ENCODE measurements around the gene PAPSS2. TPM values are rescaled to one million over a fixed set of nuclear protein-coding genes. Genes with fewer than 3 reads are reported as not detected.

The PAPSS2 gene
- total and polyA plus RNA-seq, 2 donors (not counting 1 experiment from before 2014, with no cell fraction given): 102 to 286 TPM

DNA sequence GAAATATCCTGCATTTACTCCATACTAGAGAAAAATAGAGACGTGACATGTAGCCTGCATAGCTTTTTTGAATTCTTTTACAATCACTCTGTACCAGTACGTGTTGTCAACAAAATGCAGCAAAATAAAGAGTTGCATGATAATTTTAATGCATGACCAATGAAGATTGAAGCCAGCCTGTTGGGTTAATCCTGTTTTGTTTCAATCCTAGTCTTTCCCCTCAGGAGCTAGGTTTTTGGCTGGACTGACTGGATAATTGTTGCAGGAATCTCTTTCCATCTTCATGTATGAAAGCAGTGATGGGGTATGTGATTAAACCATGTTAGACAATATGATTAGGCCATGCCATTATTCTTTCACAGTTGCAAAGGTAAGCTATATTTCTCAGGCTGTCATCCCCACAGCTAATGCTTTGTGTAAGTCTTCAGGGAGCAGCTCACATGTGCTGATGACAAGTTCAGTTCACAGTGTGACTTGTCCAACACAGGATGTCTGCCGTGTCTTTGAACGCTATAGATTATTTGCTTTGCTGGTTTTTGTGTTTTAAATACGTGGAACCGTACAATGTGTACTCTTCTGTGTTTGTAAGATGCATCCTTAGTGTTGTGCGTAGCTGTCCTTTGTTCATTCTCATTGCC is 24.4 kb downstream of the PAPSS2 start:
- Histone ChIP-seq H4K20me1 (ENCODE audit: control insufficient read depth, extremely low read depth, insufficient read depth, low read length) (no peaks in the 10 kb centered on the region), H3K9me3 (ENCODE audit: control insufficient read depth, insufficient read depth, low read depth, low read length) (no peaks in the 10 kb centered on the region), H3K4me3 (replicated peaks in 1 of 4; ENCODE audit: control extremely low read depth in 1 of 4, insufficient read depth in 1 of 4, low read depth in 3 of 4, low read length in 4 of 4) (no peak overlapping the region), H2AFZ (ENCODE audit: low read length) (no peak overlapping the region), H3K79me2 (ENCODE audit: control insufficient read depth, insufficient read depth, low read length) (peaks cover 40% of the 10 kb centered on the region), H3K27me3 (ENCODE audit: control insufficient read depth, insufficient read depth, low read length) (no peaks in the 10 kb centered on the region), H3K4me2 (ENCODE audit: extremely low read depth, insufficient read depth, low read length) (no peak overlapping the region), H3K4me1 (ENCODE audit: control insufficient read depth, extremely low read depth, insufficient read depth, low read length) (no peaks in the 10 kb centered on the region), H3K27ac (ENCODE audit: insufficient read depth, low read length) (no peak overlapping the region), H3K9ac (ENCODE audit: insufficient read depth, low read length) (no peak overlapping the region), H3K36me3 (ENCODE audit: control insufficient read depth, insufficient read depth, low read length) (peaks cover 2% of the 10 kb centered on the region)
- TF ChIP-seq, protein P1, sequence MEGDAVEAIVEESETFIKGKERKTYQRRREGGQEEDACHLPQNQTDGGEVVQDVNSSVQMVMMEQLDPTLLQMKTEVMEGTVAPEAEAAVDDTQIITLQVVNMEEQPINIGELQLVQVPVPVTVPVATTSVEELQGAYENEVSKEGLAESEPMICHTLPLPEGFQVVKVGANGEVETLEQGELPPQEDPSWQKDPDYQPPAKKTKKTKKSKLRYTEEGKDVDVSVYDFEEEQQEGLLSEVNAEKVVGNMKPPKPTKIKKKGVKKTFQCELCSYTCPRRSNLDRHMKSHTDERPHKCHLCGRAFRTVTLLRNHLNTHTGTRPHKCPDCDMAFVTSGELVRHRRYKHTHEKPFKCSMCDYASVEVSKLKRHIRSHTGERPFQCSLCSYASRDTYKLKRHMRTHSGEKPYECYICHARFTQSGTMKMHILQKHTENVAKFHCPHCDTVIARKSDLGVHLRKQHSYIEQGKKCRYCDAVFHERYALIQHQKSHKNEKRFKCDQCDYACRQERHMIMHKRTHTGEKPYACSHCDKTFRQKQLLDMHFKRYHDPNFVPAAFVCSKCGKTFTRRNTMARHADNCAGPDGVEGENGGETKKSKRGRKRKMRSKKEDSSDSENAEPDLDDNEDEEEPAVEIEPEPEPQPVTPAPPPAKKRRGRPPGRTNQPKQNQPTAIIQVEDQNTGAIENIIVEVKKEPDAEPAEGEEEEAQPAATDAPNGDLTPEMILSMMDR (conservative IDR thresholded peaks at IDR 0.05 in 1 of 2, IDR thresholded peaks at IDR 0.05 in 1 of 2; ENCODE audit: low read depth in 1 of 2, low read length in 2 of 2): no peak
- no peak for TF ChIP-seq EZH2 (IDR thresholded peaks at IDR 0.05; ENCODE audit: low read length, missing control alignments)
- no peak for DNase-seq (ENCODE audit: low read depth in 2 of 2)

- H3K4me2 ChIP-seq (ENCODE audit: extremely low read depth, insufficient read depth, low read length): no peak overlapping the region
- H3K4me1 ChIP-seq (ENCODE audit: control insufficient read depth, extremely low read depth, insufficient read depth, low read length): no peaks in the 10 kb centered on the region
- peaks cover 2% of the 10 kb centered on the region for H3K36me3 ChIP-seq (ENCODE audit: control insufficient read depth, insufficient read depth, low read length)
- H2AFZ ChIP-seq (ENCODE audit: low read length): no peak overlapping the region
- peak in 1 of 2 donors; percentile 30 for DNase-seq (ENCODE audit: low read depth in 2 of 2)
- TF ChIP-seq EZH2 (IDR thresholded peaks at IDR 0.05; ENCODE audit: low read length, missing control alignments): no peak
- TF ChIP-seq, protein P1 (conservative IDR thresholded peaks at IDR 0.05 in 1 of 2, IDR thresholded peaks at IDR 0.05 in 1 of 2; ENCODE audit: low read depth in 1 of 2, low read length in 2 of 2): no peak
- no peaks in the 10 kb centered on the region for H3K9me3 ChIP-seq (ENCODE audit: control insufficient read depth, insufficient read depth, low read depth, low read length)
- peaks cover 32% of the 10 kb centered on the region for H3K79me2 ChIP-seq (ENCODE audit: control insufficient read depth, insufficient read depth, low read length)
- no peaks in the 10 kb centered on the region for H3K27me3 ChIP-seq (ENCODE audit: control insufficient read depth, insufficient read depth, low read length)
- no peak overlapping the region for H3K27ac ChIP-seq (ENCODE audit: insufficient read depth, low read length)
- no peak overlapping the region for H3K9ac ChIP-seq (ENCODE audit: insufficient read depth, low read length)
- H3K4me3 ChIP-seq (replicated peaks in 1 of 4; ENCODE audit: control extremely low read depth in 1 of 4, insufficient read depth in 1 of 4, low read depth in 3 of 4, low read length in 4 of 4): no peak overlapping the region
- peaks cover 2% of the 10 kb centered on the region for H4K20me1 ChIP-seq (ENCODE audit: control insufficient read depth, extremely low read depth, insufficient read depth, low read length)
Measured at GRCh38 chr10:87685832-87686574, 26.3 kb downstream of the PAPSS2 start.

- Histone ChIP-seq H2AFZ (ENCODE audit: low read length) (no peak overlapping the region), H4K20me1 (ENCODE audit: control insufficient read depth, extremely low read depth, insufficient read depth, low read length) (peaks cover 4% of the 10 kb centered on the region), H3K27me3 (ENCODE audit: control insufficient read depth, insufficient read depth, low read length) (no peaks in the 10 kb centered on the region), H3K4me3 (replicated peaks in 1 of 4; ENCODE audit: control extremely low read depth in 1 of 4, insufficient read depth in 1 of 4, low read depth in 3 of 4, low read length in 4 of 4) (no peak overlapping the region), H3K4me2 (ENCODE audit: extremely low read depth, insufficient read depth, low read length) (no peak overlapping the region), H3K79me2 (ENCODE audit: control insufficient read depth, insufficient read depth, low read length) (peaks cover 18% of the 10 kb centered on the region), H3K9ac (ENCODE audit: insufficient read depth, low read length) (no peak overlapping the region), H3K9me3 (ENCODE audit: control insufficient read depth, insufficient read depth, low read depth, low read length) (no peaks in the 10 kb centered on the region), H3K4me1 (ENCODE audit: control insufficient read depth, extremely low read depth, insufficient read depth, low read length) (no peaks in the 10 kb centered on the region), H3K36me3 (ENCODE audit: control insufficient read depth, insufficient read depth, low read length) (no peaks in the 10 kb centered on the region), H3K27ac (ENCODE audit: insufficient read depth, low read length) (no peak overlapping the region)
- TF ChIP-seq EZH2 (IDR thresholded peaks at IDR 0.05; ENCODE audit: low read length, missing control alignments): no peak
- TF ChIP-seq, protein P1 (conservative IDR thresholded peaks at IDR 0.05 in 1 of 2, IDR thresholded peaks at IDR 0.05 in 1 of 2; ENCODE audit: low read depth in 1 of 2, low read length in 2 of 2): no peak
- no peak for DNase-seq (ENCODE audit: low read depth in 2 of 2)
Measured at GRCh38 chr10:87691506-87692070, 31.9 kb downstream of the PAPSS2 start.
